CD4-positive, CD25-positive, alpha-beta regulatory T cell (primary cell): ENCODE measurements around the gene FAT4. TPM values are rescaled to one million over a fixed set of nuclear protein-coding genes. Genes with fewer than 3 reads are reported as not detected.

Experiments used
- ATAC-seq, 2 donors: fragments of 150-1000 bp; cut with Tn5 transposase; one replicate each; pipeline ENCODE4 v1.10.0; 2021; ENCODE audit warnings: low read depth in 2 of 2, moderate number of reproducible peaks in 2 of 2, moderate library complexity in 1 of 2
- DNase-seq, 3 donors: peaks; one replicate each; pipeline versions ENCODE4 v3.0.0 to v3.0.0-alpha.2; 2012 to 2022; ENCODE audit warnings: mixed read lengths in 1 of 3
- H3K27ac ChIP-seq: one replicate; pipeline ENCODE4 v1.7.0; 2013; ENCODE audit warnings: mild to moderate bottlenecking, low read length; ENCODE audit not compliant: insufficient read depth, poor library complexity, severe bottlenecking
- H3K27me3 ChIP-seq: one replicate; pipeline ENCODE4 v1.7.0; 2013; ENCODE audit warnings: low read length; ENCODE audit not compliant: control insufficient read depth, insufficient read depth
- H3K36me3 ChIP-seq: one replicate; pipeline ENCODE4 v1.7.0; 2013; ENCODE audit warnings: mild to moderate bottlenecking, low read length, moderate library complexity; ENCODE audit not compliant: control insufficient read depth, insufficient read depth
- H3K4me1 ChIP-seq: 2 replicates; pipeline ENCODE4 v1.7.0; 2013; ENCODE audit warnings: mild to moderate bottlenecking, low read length; ENCODE audit not compliant: insufficient read depth, control insufficient read depth, poor library complexity, severe bottlenecking
- H3K4me3 ChIP-seq: one replicate; pipeline ENCODE4 v1.7.0; 2013; ENCODE audit warnings: low read depth, mild to moderate bottlenecking, low read length, moderate library complexity
- H3K9me3 ChIP-seq, 2 experiments: 1 replicate in 1 of 2; 2 replicates in 1 of 2; pipeline ENCODE4 v1.7.0; 2013; ENCODE audit warnings: low read length in 2 of 2, mild to moderate bottlenecking in 1 of 2, moderate library complexity in 1 of 2; ENCODE audit not compliant: control insufficient read depth in 2 of 2
- H3K27ac Mint-ChIP-seq, 3 donors: one replicate each; pipeline ENCODE4 v1.8.0; 2020 to 2022; ENCODE audit warnings: mild to moderate bottlenecking in 3 of 3, mixed read lengths in 3 of 3, moderate library complexity in 2 of 3
- H3K27me3 Mint-ChIP-seq: one replicate; pipeline ENCODE4 v1.8.0; 2022; ENCODE audit warnings: mild to moderate bottlenecking, mixed read lengths
- H3K36me3 Mint-ChIP-seq: one replicate; pipeline ENCODE4 v1.8.0; 2020; ENCODE audit warnings: mixed read lengths
- H3K4me1 Mint-ChIP-seq, 4 donors: one replicate each; pipeline ENCODE4 v1.8.0; 2020 to 2022; ENCODE audit warnings: mixed read lengths in 4 of 4, mild to moderate bottlenecking in 1 of 4
- H3K4me3 Mint-ChIP-seq, 4 donors: one replicate each; pipeline ENCODE4 v1.8.0; 2020 to 2022; ENCODE audit warnings: mild to moderate bottlenecking in 4 of 4, mixed read lengths in 4 of 4, moderate library complexity in 3 of 4
- H3K9me3 Mint-ChIP-seq, 7 donors: one replicate each; pipeline ENCODE4 v1.8.0; 2020 to 2022; ENCODE audit warnings: mixed read lengths in 7 of 7, mild to moderate bottlenecking in 3 of 7, moderate library complexity in 2 of 7
- polyA plus RNA-seq, 4 donors: library from polyadenylated mRNA; unstranded; fragments of 300-500 nt; fragmentation: Illumina TruSeq; gene quantifications; one replicate each; pipeline ENCODE4 v1.2.3, GENCODE V29; 2021
- total RNA-seq: library from RNA; stranded (reverse); gene quantifications from one replicate; pipeline ENCODE4 v1.2.3, GENCODE V29; 2022

Gene FAT4
- total and polyA plus RNA-seq, 5 donors from 2014 or later: 0.02 TPM; not detected in 4

DNA sequence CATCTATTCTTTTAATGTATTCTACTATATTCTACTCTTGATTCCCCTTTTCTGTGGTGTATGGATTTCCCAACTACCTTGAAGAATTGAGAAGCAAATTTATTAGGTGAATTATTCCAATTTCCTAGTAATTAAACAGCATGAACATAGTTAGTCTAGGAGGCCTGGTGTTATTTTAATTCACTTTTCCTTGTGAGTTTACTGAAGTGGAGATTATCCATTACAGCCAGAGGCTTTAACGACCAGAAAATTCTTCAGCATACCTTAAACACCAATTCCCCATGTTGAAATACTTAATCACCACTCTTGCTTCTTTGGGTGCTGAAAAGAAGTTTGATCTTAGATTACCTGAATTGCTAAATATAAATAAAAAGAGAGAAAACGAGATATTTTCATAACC is 29.4 kb downstream of the FAT4 start:
- DNase-seq (no peak), ATAC-seq (no peak)
- Histone ChIP-seq H3K27me3 (no peaks in the 10 kb centered on the region), H3K4me3 (no peak overlapping the region), H3K4me1 (no peaks in the 10 kb centered on the region), H3K36me3 (no peaks in the 10 kb centered on the region), H3K27ac (no peak overlapping the region), H3K9me3 (no peaks in the 10 kb centered on the region)
- Mint-ChIP-seq H3K4me1 (no peaks in the 10 kb centered on the region), H3K27me3 (no peaks in the 10 kb centered on the region), H3K9me3 (peaks cover 0 to 4% (median 1%) of the 10 kb centered on the region in 7 donors), H3K4me3 (no peak overlapping the region), H3K27ac (no peak overlapping the region), H3K36me3 (no peaks in the 10 kb centered on the region)

GRCh38 chr4:125346616-125347015 is 31.9 kb downstream of the FAT4 start:
- DNase-seq (no peak), ATAC-seq (no peak)
- H3K27me3 ChIP-seq: no peaks in the 10 kb centered on the region
- no peaks in the 10 kb centered on the region for H3K4me1 ChIP-seq
- H3K27ac ChIP-seq: no peak overlapping the region
- Mint-ChIP-seq H3K36me3 (no peaks in the 10 kb centered on the region), H3K4me1 (no peaks in the 10 kb centered on the region), H3K27me3 (no peaks in the 10 kb centered on the region), H3K4me3 (no peak overlapping the region), H3K9me3 (peaks cover 0 to 5% (median 0%) of the 10 kb centered on the region in 7 donors), H3K27ac (no peak overlapping the region)
- no peak overlapping the region for H3K4me3 ChIP-seq
- no peaks in the 10 kb centered on the region for H3K9me3 ChIP-seq
- H3K36me3 ChIP-seq: no peaks in the 10 kb centered on the region

- H3K4me1 ChIP-seq: no peaks in the 10 kb centered on the region
- Mint-ChIP-seq H3K4me3 (no peak overlapping the region), H3K27ac (no peak overlapping the region)
These were observed 35.8 kb downstream of the FAT4 start for GRCh38 chr4:125350470-125351135.

GRCh38 chr4:125352521-125352920 is 37.8 kb downstream of the FAT4 start:
- H3K4me1 Mint-ChIP-seq: no peaks in the 10 kb centered on the region
- peaks cover 0 to 5% (median 0%) of the 10 kb centered on the region in 7 donors for H3K9me3 Mint-ChIP-seq
- no peaks in the 10 kb centered on the region for H3K4me1 ChIP-seq
- no peak overlapping the region for H3K27ac ChIP-seq
- no peaks in the 10 kb centered on the region for H3K36me3 ChIP-seq
- no peak overlapping the region for H3K27ac Mint-ChIP-seq
- no peaks in the 10 kb centered on the region for H3K27me3 Mint-ChIP-seq
- DNase-seq (no peak), ATAC-seq (no peak)
- no peaks in the 10 kb centered on the region for H3K27me3 ChIP-seq
- no peak overlapping the region for H3K4me3 ChIP-seq
- H3K4me3 Mint-ChIP-seq: no peak overlapping the region
- no peaks in the 10 kb centered on the region for H3K36me3 Mint-ChIP-seq
- H3K9me3 ChIP-seq: no peaks in the 10 kb centered on the region

More at GRCh38 chr4:125350470-125351135, 35.8 kb downstream of the FAT4 start:
- ATAC-seq (no peak), DNase-seq (no peak)
- no peak overlapping the region for H3K27ac ChIP-seq
- H3K9me3 Mint-ChIP-seq: peaks cover 0 to 3% (median 1%) of the 10 kb centered on the region in 7 donors
- no peaks in the 10 kb centered on the region for H3K27me3 Mint-ChIP-seq
- no peaks in the 10 kb centered on the region for H3K9me3 ChIP-seq
- H3K4me1 Mint-ChIP-seq: no peaks in the 10 kb centered on the region
- H3K36me3 ChIP-seq: no peaks in the 10 kb centered on the region
- H3K27me3 ChIP-seq: no peaks in the 10 kb centered on the region
- H3K4me3 ChIP-seq: no peak overlapping the region
- no peaks in the 10 kb centered on the region for H3K36me3 Mint-ChIP-seq

- no peak overlapping the region for H3K27ac ChIP-seq
- Mint-ChIP-seq H3K36me3 (no peaks in the 10 kb centered on the region), H3K4me3 (no peak overlapping the region), H3K27ac (no peak overlapping the region), H3K4me1 (no peaks in the 10 kb centered on the region), H3K9me3 (peaks cover 0 to 7% (median 0%) of the 10 kb centered on the region in 7 donors), H3K27me3 (no peaks in the 10 kb centered on the region)
- no peaks in the 10 kb centered on the region for H3K27me3 ChIP-seq
- no peaks in the 10 kb centered on the region for H3K36me3 ChIP-seq
- no peak for DNase-seq
- no peak overlapping the region for H3K4me3 ChIP-seq
- ATAC-seq: no peak
- H3K4me1 ChIP-seq: no peaks in the 10 kb centered on the region
- no peaks in the 10 kb centered on the region for H3K9me3 ChIP-seq
These were observed 38.4 kb downstream of the FAT4 start for GRCh38 chr4:125353131-125353530.

DNA sequence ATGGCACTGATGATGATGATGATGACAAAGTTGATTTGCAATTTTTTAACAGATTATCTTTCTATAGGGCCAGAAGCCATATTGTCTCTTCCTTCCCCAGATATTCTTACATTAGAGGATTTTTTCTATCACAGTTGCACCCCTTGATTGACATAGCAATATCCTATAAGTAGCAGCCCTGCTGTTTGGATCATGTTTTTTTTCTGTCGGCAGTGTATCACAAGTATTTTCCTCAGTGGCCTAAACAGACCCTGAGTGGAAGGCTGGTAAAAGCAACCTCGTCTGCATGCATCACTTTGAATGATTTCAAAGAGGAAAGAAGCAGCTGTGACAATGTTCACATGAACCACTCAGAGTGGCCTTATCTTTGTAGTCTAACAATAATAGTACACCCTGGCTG is 41.0 kb downstream of the FAT4 start:
- H3K27me3 ChIP-seq: no peaks in the 10 kb centered on the region

DNA sequence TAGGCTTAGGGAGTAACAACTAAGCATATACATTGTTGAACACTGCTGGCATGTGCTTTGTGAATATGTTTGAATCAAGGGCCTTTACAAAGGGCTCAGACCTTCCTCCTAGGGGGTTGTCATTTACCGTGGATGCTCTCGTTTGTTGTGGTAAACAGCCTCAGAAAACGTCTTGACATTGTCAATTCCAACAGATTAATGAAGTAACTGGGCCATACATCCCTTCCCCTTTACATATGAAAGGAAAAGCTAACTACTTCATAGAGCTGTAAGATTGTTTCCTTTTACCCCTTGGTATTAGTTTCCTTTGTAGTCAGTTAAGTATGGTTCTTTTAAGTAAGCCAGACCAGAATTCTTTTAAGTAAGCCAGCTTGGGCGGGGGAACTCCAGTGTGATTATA is 42.9 kb downstream of the FAT4 start:
- Histone ChIP-seq H3K27ac (no peak overlapping the region), H3K4me1 (no peaks in the 10 kb centered on the region), H3K4me3 (no peak overlapping the region), H3K9me3 (no peaks in the 10 kb centered on the region), H3K36me3 (no peaks in the 10 kb centered on the region), H3K27me3 (no peaks in the 10 kb centered on the region)
- Mint-ChIP-seq H3K4me3 (no peak overlapping the region), H3K27ac (no peak overlapping the region), H3K36me3 (no peaks in the 10 kb centered on the region), H3K27me3 (no peaks in the 10 kb centered on the region), H3K9me3 (peaks cover 0 to 15% (median 8%) of the 10 kb centered on the region in 7 donors), H3K4me1 (no peaks in the 10 kb centered on the region)
- ATAC-seq: no peak
- DNase-seq: no peak

More for the DNA sequence above, 41.0 kb downstream of the FAT4 start:
- Mint-ChIP-seq H3K36me3 (no peaks in the 10 kb centered on the region), H3K9me3 (peaks cover 0 to 12% (median 6%) of the 10 kb centered on the region in 7 donors), H3K27me3 (no peaks in the 10 kb centered on the region), H3K27ac (no peak overlapping the region), H3K4me3 (no peak overlapping the region), H3K4me1 (no peaks in the 10 kb centered on the region)
- Histone ChIP-seq H3K36me3 (no peaks in the 10 kb centered on the region), H3K4me3 (no peak overlapping the region), H3K9me3 (no peaks in the 10 kb centered on the region), H3K4me1 (no peaks in the 10 kb centered on the region), H3K27ac (no peak overlapping the region)
- DNase-seq: no peak
- no peak for ATAC-seq

- Histone ChIP-seq H3K27me3 (no peaks in the 10 kb centered on the region), H3K4me1 (no peaks in the 10 kb centered on the region), H3K9me3 (no peaks in the 10 kb centered on the region), H3K4me3 (no peak overlapping the region), H3K27ac (no peak overlapping the region), H3K36me3 (no peaks in the 10 kb centered on the region)
- no peaks in the 10 kb centered on the region for H3K27me3 Mint-ChIP-seq
- H3K9me3 Mint-ChIP-seq: peaks cover 0 to 15% (median 8%) of the 10 kb centered on the region in 7 donors
- ATAC-seq (no peak), DNase-seq (no peak)
- no peak overlapping the region for H3K4me3 Mint-ChIP-seq
- no peak overlapping the region for H3K27ac Mint-ChIP-seq
- no peaks in the 10 kb centered on the region for H3K36me3 Mint-ChIP-seq
- H3K4me1 Mint-ChIP-seq: no peaks in the 10 kb centered on the region
These were observed 43.7 kb downstream of the FAT4 start for GRCh38 chr4:125358453-125358852.
